ENCODE data around the gene TMC6.

Gene TMC6

DNA sequence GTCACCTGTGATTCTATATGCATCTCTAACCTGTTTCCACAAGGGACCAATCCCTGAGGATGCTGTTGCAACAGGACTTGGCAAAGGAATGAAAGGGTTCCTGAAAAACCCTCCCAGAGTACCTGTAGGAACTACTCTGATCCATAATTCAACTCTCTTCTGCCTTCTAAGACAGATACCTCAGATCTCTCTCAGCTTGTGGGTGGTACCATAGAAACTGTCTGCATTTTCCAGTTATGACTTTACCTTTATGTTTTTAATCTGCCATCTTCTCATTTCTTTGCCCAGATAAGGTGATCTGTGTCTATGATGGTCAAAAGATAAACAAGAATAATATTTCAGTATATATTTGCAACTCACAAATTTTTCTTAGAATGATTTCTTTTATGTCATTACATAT, 65.1 kb downstream of the TMC6 start:
- DNase-seq: no peak

DNA sequence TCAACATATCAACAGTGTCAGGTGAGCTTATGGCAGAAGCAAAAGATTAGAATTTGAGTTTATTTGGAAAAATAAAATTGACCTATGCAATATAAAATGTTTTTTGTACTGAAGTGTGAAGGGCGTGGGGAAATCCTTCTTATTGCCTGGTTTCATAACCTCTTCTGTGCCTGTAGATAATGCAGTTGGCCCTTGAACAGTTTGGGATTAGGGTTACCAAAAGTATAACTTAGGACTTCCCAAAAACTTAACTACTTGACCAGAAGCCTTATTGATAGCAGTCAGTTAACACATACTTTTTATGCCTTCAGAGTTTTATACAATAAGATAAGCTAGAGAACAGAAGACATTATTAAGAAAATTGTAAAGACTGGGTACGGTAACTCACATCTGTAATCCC, 66.0 kb downstream of the TMC6 start:
- no peak for DNase-seq
